Measurements from ENCODE around the gene AHDC1.
A peak's percentile ranks its signal among the peaks of the same experiment; 100 is the strongest.

The AHDC1 gene

GRCh38 chr1:27606708-27607238 lies 2.8 kb upstream of the AHDC1 start:
- Histone ChIP-seq H3K4me3 (replicated peaks; ENCODE audit: low read depth, low read length) (no peak overlapping the region), H3K36me3 (ENCODE audit: control insufficient read depth, insufficient read depth, low read length) (peaks cover 3% of the 10 kb centered on the region), H3K27me3 (replicated peaks; ENCODE audit: control insufficient read depth, insufficient read depth, low read length) (no peaks in the 10 kb centered on the region)
- no peak for DNase-seq (ENCODE audit: extremely low read depth, insufficient read length)
- no peak for TF ChIP-seq CTCF (IDR thresholded peaks at IDR 0.05; ENCODE audit: insufficient read depth, low read length, poor library complexity, severe bottlenecking)

GRCh38 chr1:27605796-27606707 lies 2.1 kb upstream of the AHDC1 start:
- Histone ChIP-seq H3K27me3 (replicated peaks; ENCODE audit: control insufficient read depth, insufficient read depth, low read length) (no peaks in the 10 kb centered on the region), H3K4me3 (replicated peaks; ENCODE audit: low read depth, low read length) (no peak overlapping the region), H3K36me3 (ENCODE audit: control insufficient read depth, insufficient read depth, low read length) (no peaks in the 10 kb centered on the region)
- TF ChIP-seq CTCF (IDR thresholded peaks at IDR 0.05; ENCODE audit: insufficient read depth, low read length, poor library complexity, severe bottlenecking): peak; percentile 80
- DNase-seq (ENCODE audit: extremely low read depth, insufficient read length): no peak

GRCh38 chr1:27605300-27605766 lies 1.4 kb upstream of the AHDC1 start:
- DNase-seq (ENCODE audit: extremely low read depth, insufficient read length): no peak
- Histone ChIP-seq H3K4me3 (replicated peaks; ENCODE audit: low read depth, low read length) (no peak overlapping the region), H3K27me3 (replicated peaks; ENCODE audit: control insufficient read depth, insufficient read depth, low read length) (no peaks in the 10 kb centered on the region), H3K36me3 (ENCODE audit: control insufficient read depth, insufficient read depth, low read length) (no peaks in the 10 kb centered on the region)
- TF ChIP-seq CTCF (IDR thresholded peaks at IDR 0.05; ENCODE audit: insufficient read depth, low read length, poor library complexity, severe bottlenecking): no peak

GRCh38 chr1:27604579-27605299 lies 795 bp upstream of the AHDC1 start:
- H3K4me3 ChIP-seq (replicated peaks; ENCODE audit: low read depth, low read length): peak overlapping the region; percentile 75
- no peak for TF ChIP-seq CTCF (IDR thresholded peaks at IDR 0.05; ENCODE audit: insufficient read depth, low read length, poor library complexity, severe bottlenecking)
- no peaks in the 10 kb centered on the region for H3K27me3 ChIP-seq (replicated peaks; ENCODE audit: control insufficient read depth, insufficient read depth, low read length)
- no peak for DNase-seq (ENCODE audit: extremely low read depth, insufficient read length)
- no peaks in the 10 kb centered on the region for H3K36me3 ChIP-seq (ENCODE audit: control insufficient read depth, insufficient read depth, low read length)

GRCh38 chr1:27603309-27603680 lies 649 bp downstream of the AHDC1 start:
- H3K27me3 ChIP-seq (replicated peaks; ENCODE audit: control insufficient read depth, insufficient read depth, low read length): no peaks in the 10 kb centered on the region
- peak overlapping the region; percentile 75 for H3K4me3 ChIP-seq (replicated peaks; ENCODE audit: low read depth, low read length)
- DNase-seq (ENCODE audit: extremely low read depth, insufficient read length): no peak
- no peaks in the 10 kb centered on the region for H3K36me3 ChIP-seq (ENCODE audit: control insufficient read depth, insufficient read depth, low read length)
- no peak for TF ChIP-seq CTCF (IDR thresholded peaks at IDR 0.05; ENCODE audit: insufficient read depth, low read length, poor library complexity, severe bottlenecking)
